ENCODE measurements around the gene CACNA1C.
"Not testable (repeated sequence)": the region's sequence is repeated elsewhere in the genome, so short reads cannot be mapped to it uniquely, and the experiment has no call there.

CACNA1C gene

GRCh38 chr12:2739832-2740641, 687.2 kb downstream of the CACNA1C start:
- peak; percentile 9 for DNase-seq

DNA sequence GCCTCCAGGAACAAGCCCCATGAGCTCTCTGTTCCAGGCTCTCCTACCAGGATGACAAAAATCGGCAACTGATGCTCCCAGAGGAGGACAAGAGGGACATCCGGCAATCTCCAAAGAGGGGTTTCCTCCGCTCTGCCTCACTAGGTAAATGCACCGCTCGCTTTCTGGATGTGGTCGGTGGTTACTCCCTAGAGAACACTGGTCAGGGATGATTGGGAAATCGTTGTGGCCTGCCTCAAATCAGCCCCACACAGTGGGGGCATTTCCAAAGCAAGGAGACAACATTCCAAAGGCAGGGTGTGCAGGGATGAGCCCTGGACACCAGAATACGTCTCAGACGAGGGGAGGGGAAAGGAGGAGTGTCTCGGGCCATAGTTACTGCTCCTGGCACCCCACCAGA, 689.2 kb downstream of the CACNA1C start:
- not testable (repeated sequence) for DNase-seq

DNA sequence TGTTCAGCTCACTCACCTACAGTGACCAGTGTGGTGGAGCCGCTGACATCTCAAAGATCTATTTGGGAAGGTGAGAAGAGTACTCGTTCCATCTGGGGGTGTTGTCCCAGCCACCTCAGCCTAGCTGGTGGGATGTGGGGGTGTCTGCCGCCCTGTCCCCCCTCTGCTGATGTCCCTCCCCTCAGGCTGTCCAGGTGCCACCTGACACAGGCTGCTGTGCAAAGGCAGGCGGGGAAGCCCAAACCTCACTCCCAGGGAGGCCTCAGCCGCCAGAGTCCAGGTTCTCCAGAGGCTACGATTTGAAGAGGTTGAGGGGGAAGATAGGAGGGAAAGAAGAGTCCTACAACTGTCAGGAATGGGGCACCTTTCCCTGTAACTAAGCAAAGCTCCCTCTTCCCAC, 690.7 kb downstream of the CACNA1C start:
- no peak for DNase-seq

- no peak for DNase-seq
Observed at GRCh38 chr12:2745655-2746054, 692.9 kb downstream of the CACNA1C start.

Data from amniotic stem cell (primary cell).